H1 (cell line): ENCODE results near the gene GPR155. TPM values are rescaled to one million over a fixed set of nuclear protein-coding genes. Genes with fewer than 3 reads are reported as not detected.

Experiments used
- CTCF ChIA-PET: fragments of 300-600 bp; sonication (Branson Sonifier 250); formaldehyde crosslinking; loops from one replicate; lab custom pipeline; 2021; ENCODE audit not compliant: partially characterized antibody; lab: Charles Lee
- POLR2A ChIA-PET: fragments of 300-600 bp; sonication (Branson Sonifier 250); formaldehyde crosslinking; loops from one replicate; lab custom pipeline; 2021; ENCODE audit warnings: inconsistent platforms; ENCODE audit not compliant: partially characterized antibody; lab: Charles Lee
- DNase-seq, 2 experiments: peaks; one replicate each; pipeline versions ENCODE4 v3.0.0 to v3.0.0-alpha.2; 2010 to 2022; ENCODE audit warnings: low spot score in 2 of 2, low read depth in 1 of 2, mixed read lengths in 1 of 2
- FAIRE-seq: peaks from 2 replicates; lab custom pipeline; 2011; peaks lifted over from hg19 to GRCh38; lab: Jason Lieb, UNC
- H2AFZ ChIP-seq: 2 replicates; pipeline ENCODE4 v1.8.1; 2012; ENCODE audit warnings: low read length, inconsistent platforms
- H2AK5ac ChIP-seq: 2 replicates; pipeline ENCODE4 v1.6.1; 2013; ENCODE audit warnings: low read depth, low read length
- H2BK120ac ChIP-seq: replicated peaks from 2 replicates; pipeline ENCODE3; 2013; ENCODE audit warnings: low read depth, low read length, inconsistent platforms
- H2BK12ac ChIP-seq: 2 replicates; pipeline ENCODE4 v1.6.1; 2013; ENCODE audit warnings: low read depth, low read length
- H2BK15ac ChIP-seq: 2 replicates; pipeline ENCODE4 v1.6.1; 2013; ENCODE audit warnings: low read length
- H2BK20ac ChIP-seq: 2 replicates; pipeline ENCODE4 v1.6.1; 2013; ENCODE audit warnings: low read length
- H2BK5ac ChIP-seq: 2 replicates; pipeline ENCODE4 v1.6.1; 2013; ENCODE audit warnings: low read depth, low read length
- H3K14ac ChIP-seq: 2 replicates; pipeline ENCODE4 v1.6.1; 2013; ENCODE audit warnings: inconsistent platforms; ENCODE audit not compliant: insufficient read length
- H3K18ac ChIP-seq: 2 replicates; pipeline ENCODE4 v1.6.1; 2013; ENCODE audit warnings: low read length; ENCODE audit errors: extremely low read depth
- H3K23ac ChIP-seq: 2 replicates; pipeline ENCODE4 v1.6.1; 2013; ENCODE audit warnings: inconsistent platforms; ENCODE audit not compliant: insufficient read length
- H3K23me2 ChIP-seq: 2 replicates; pipeline ENCODE4 v1.6.1; 2013; ENCODE audit warnings: low read depth, low read length
- H3K27ac ChIP-seq: 2 replicates; pipeline ENCODE4 v1.6.1; 2011; ENCODE audit warnings: low read depth, low read length, inconsistent platforms
- H3K27me3 ChIP-seq, 4 experiments: replicated peaks in 1 of 4; 1 replicate in 1 of 4; 2 replicates in 3 of 4; pipeline versions ENCODE4 v1.6.1 to v1.8.1; 2011 to 2013; ENCODE audit warnings: low read length in 3 of 4, mild to moderate bottlenecking in 3 of 4, inconsistent platforms in 2 of 4, mixed read lengths in 2 of 4, moderate library complexity in 1 of 4; ENCODE audit not compliant: control insufficient read depth in 3 of 4, insufficient read depth in 3 of 4; ENCODE audit errors: extremely low read depth in 1 of 4
- H3K36me3 ChIP-seq, 4 experiments: 2 replicates each; pipeline versions ENCODE4 v1.6.1 to v1.8.1; 2011 to 2013; ENCODE audit warnings: mild to moderate bottlenecking in 4 of 4, low read length in 3 of 4, moderate library complexity in 2 of 4, control low read depth in 1 of 4, inconsistent platforms in 1 of 4; ENCODE audit not compliant: insufficient read depth in 4 of 4, control insufficient read depth in 2 of 4
- H3K4ac ChIP-seq: replicated peaks from 2 replicates; pipeline ENCODE3; 2013; ENCODE audit warnings: low read length, low read depth, mixed read lengths, inconsistent platforms; ENCODE audit not compliant: insufficient read length
- H3K4me1 ChIP-seq, 4 experiments: replicated peaks in 1 of 4; 1 replicate in 1 of 4; 2 replicates in 3 of 4; pipeline versions ENCODE4 v1.6.1 to v1.8.1; 2011 to 2013; ENCODE audit warnings: low read length in 3 of 4, inconsistent platforms in 2 of 4, mixed read lengths in 1 of 4; ENCODE audit not compliant: insufficient read depth in 4 of 4, control insufficient read depth in 3 of 4
- H3K4me2 ChIP-seq, 2 experiments: 2 replicates each; pipeline versions ENCODE4 v1.6.1 to v1.8.1; 2011 to 2013; ENCODE audit warnings: low read depth in 2 of 2, low read length in 2 of 2, control low read depth in 1 of 2, inconsistent platforms in 1 of 2, mild to moderate bottlenecking in 1 of 2; ENCODE audit not compliant: insufficient read depth in 1 of 2
- H3K4me3 ChIP-seq, 4 experiments: fragments of 200-600, 300-600 bp in 1 of 4; sonication (generic), shearing (Covaris generic), sonication (Bioruptor Twin) in 1 of 4; 2 replicates each; pipeline versions ENCODE4 v1.5.1 to v1.8.1; 2011 to 2016; ENCODE audit warnings: low read length in 4 of 4, low read depth in 3 of 4, control low read depth in 2 of 4, inconsistent platforms in 2 of 4, mild to moderate bottlenecking in 2 of 4, mixed read lengths in 1 of 4, moderate library complexity in 1 of 4; ENCODE audit not compliant: insufficient read depth in 2 of 4; ENCODE audit errors: extremely low read depth in 1 of 4
- H3K56ac ChIP-seq: replicated peaks from 2 replicates; pipeline ENCODE3; 2013; ENCODE audit warnings: low read depth, mild to moderate bottlenecking, mixed read lengths, low read length, inconsistent platforms; ENCODE audit not compliant: insufficient read length
- H3K79me1 ChIP-seq: 2 replicates; pipeline ENCODE4 v1.6.1; 2013; ENCODE audit warnings: low read depth, low read length, control low read depth
- H3K79me2 ChIP-seq, 2 experiments: 2 replicates each; pipeline versions ENCODE4 v1.6.1 to v1.8.1; 2012 to 2013; ENCODE audit warnings: low read length in 2 of 2, mild to moderate bottlenecking in 2 of 2, inconsistent platforms in 1 of 2; ENCODE audit not compliant: insufficient read depth in 2 of 2, control insufficient read depth in 1 of 2
- H3K9ac ChIP-seq, 4 experiments: replicated peaks in 1 of 4; 1 replicate in 1 of 4; 2 replicates in 3 of 4; pipeline versions ENCODE4 v1.6.1 to v1.8.1; 2011 to 2013; ENCODE audit warnings: low read depth in 3 of 4, low read length in 3 of 4, control low read depth in 2 of 4, mild to moderate bottlenecking in 2 of 4, moderate library complexity in 2 of 4, inconsistent platforms in 1 of 4; ENCODE audit errors: extremely low read depth in 1 of 4
- H3K9me3 ChIP-seq, 2 experiments: 2 replicates each; pipeline versions ENCODE4 v1.6.1 to v1.8.1; 2012 to 2013; ENCODE audit warnings: mild to moderate bottlenecking in 2 of 2, moderate library complexity in 2 of 2, control low read depth in 1 of 2, inconsistent platforms in 1 of 2, low read depth in 1 of 2, low read length in 1 of 2, mixed read lengths in 1 of 2; ENCODE audit not compliant: insufficient read depth in 2 of 2
- H4K20me1 ChIP-seq, 2 experiments: replicated peaks in 1 of 2; 2 replicates each; pipeline versions ENCODE3 to v1.8.1; 2011 to 2013; ENCODE audit warnings: inconsistent platforms in 2 of 2, low read length in 2 of 2, mild to moderate bottlenecking in 1 of 2; ENCODE audit not compliant: insufficient read depth in 2 of 2, control insufficient read depth in 1 of 2
- H4K5ac ChIP-seq: 2 replicates; pipeline ENCODE4 v1.6.1; 2013; ENCODE audit warnings: low read length, low read depth, mixed read lengths, inconsistent platforms; ENCODE audit not compliant: insufficient read length
- H4K8ac ChIP-seq: 2 replicates; pipeline ENCODE4 v1.8.0; 2013; ENCODE audit warnings: mild to moderate bottlenecking, moderate library complexity, low read length, inconsistent platforms; ENCODE audit not compliant: insufficient read depth; ENCODE audit errors: extremely low read depth
- H4K91ac ChIP-seq: replicated peaks from 2 replicates; pipeline ENCODE3; 2013; ENCODE audit warnings: low read length, mixed read lengths, inconsistent platforms; ENCODE audit not compliant: insufficient read length
- ATF2 ChIP-seq: IDR thresholded peaks from 2 replicates; pipeline ENCODE4 v1.6.1; 2012; ENCODE audit warnings: low read length, inconsistent platforms
- BRCA1 ChIP-seq: IDR thresholded peaks from 2 replicates; pipeline ENCODE4 v1.6.1; 2012; ENCODE audit warnings: low read depth, low read length, improper control_type of control experiment
- CHD1 ChIP-seq: IDR thresholded peaks from 2 replicates; pipeline ENCODE4 v1.6.1; 2012; ENCODE audit warnings: low read depth, low read length, improper control_type of control experiment
- JUN ChIP-seq: IDR thresholded peaks from 2 replicates; pipeline ENCODE4 v1.6.1; 2011; ENCODE audit warnings: low read depth, mild to moderate bottlenecking, improper control_type of control experiment, low read length
- KDM4A ChIP-seq: IDR thresholded peaks from one replicate; pipeline ENCODE4 v1.7.1; 2012; ENCODE audit warnings: low read depth, mild to moderate bottlenecking, moderate library complexity, low read length, inconsistent platforms; ENCODE audit not compliant: severe bottlenecking
- MAX ChIP-seq: IDR thresholded peaks from 2 replicates; pipeline ENCODE4 v1.6.1; 2012; ENCODE audit warnings: inconsistent platforms
- NANOG ChIP-seq: IDR thresholded peaks from 2 replicates; pipeline ENCODE4 v1.6.1; 2011; ENCODE audit warnings: low read length, low read depth, mild to moderate bottlenecking, inconsistent platforms; ENCODE audit not compliant: insufficient read depth, poor library complexity, severe bottlenecking
- RBBP5 ChIP-seq: IDR thresholded peaks from 2 replicates; pipeline ENCODE4 v1.7.1; 2012; ENCODE audit warnings: low read depth, mild to moderate bottlenecking, inconsistent platforms, low read length, moderate library complexity, borderline replicate concordance
- SP4 ChIP-seq: IDR thresholded peaks from 2 replicates; pipeline ENCODE4 v1.6.1; 2012; ENCODE audit warnings: low read length, inconsistent platforms
- SUZ12 ChIP-seq: fragments of 200-600 bp; sonication (generic); IDR thresholded peaks from 2 replicates; pipeline ENCODE4 v1.6.1; 2012; ENCODE audit warnings: mild to moderate bottlenecking, inconsistent platforms, low read length, moderate library complexity, mixed read lengths
- TAF1 ChIP-seq: IDR thresholded peaks from 2 replicates; pipeline ENCODE4 v1.6.1; 2011; ENCODE audit warnings: mild to moderate bottlenecking, low read depth, low read length
- TCF12 ChIP-seq: IDR thresholded peaks from 2 replicates; pipeline ENCODE4 v1.6.1; 2011; ENCODE audit warnings: low read depth, mild to moderate bottlenecking, low read length
- polyA plus RNA-seq, 7 experiments: library from polyadenylated mRNA; depleted of rRNA in 3 of 7; stranded (reverse) in 5 of 7; unstranded in 2 of 7; fragments of >200 nt in 5 of 7; fragments of 200-250 nt in 2 of 7; gene quantifications; 1 replicate in 5 of 7; 2 replicates in 1 of 7; 4 replicates in 1 of 7; pipeline versions ENCODE4 v1.2.1 to v1.2.3, GENCODE V29; 2011 to 2013; ENCODE audit warnings: missing spikeins in 2 of 7, mixed read lengths in 2 of 7
- total RNA-seq: library from RNA; stranded (reverse); fragmentation: NEBNext Ultra II Directional; extraction: Animal tissue kit (Norgen Biotek cat#: 25700); gene quantifications from 2 replicates; pipeline ENCODE4 v1.2.1, GENCODE V29; 2021

GPR155 gene
- total and polyA plus RNA-seq, 2 of the 8 experiments (the other 6 are each of a cell fraction or from before 2014, with no cell fraction given): 0.26 to 2.1 TPM

- Histone ChIP-seq H2BK12ac (no peak overlapping the region), H3K4ac (no peak overlapping the region), H3K56ac (no peak overlapping the region), H3K23ac (no peak overlapping the region), H3K4me2 (no peak overlapping the region), H3K79me2 (peaks cover 0 to 6% of the 10 kb centered on the region in 2 experiments; a peak in 3 of 4 replicates), H3K27me3 (no peaks in the 10 kb centered on the region), H2BK5ac (no peak overlapping the region), H3K27ac (no peak overlapping the region), H3K4me3 (no peak overlapping the region), H2BK15ac (no peak overlapping the region), H4K91ac (no peak overlapping the region), H2BK120ac (no peak overlapping the region), H3K9ac (no peak overlapping the region), H4K5ac (no peak overlapping the region), H2AFZ (no peak overlapping the region), H3K23me2 (0 out of 2 replicates have a peak, but pooled peaks cover 3% of the 10 kb centered on the region), H3K79me1 (no peaks in the 10 kb centered on the region), H4K8ac (no peak overlapping the region), H2AK5ac (no peak overlapping the region), H3K9me3 (no peaks in the 10 kb centered on the region), H4K20me1 (no peaks in the 10 kb centered on the region), H3K18ac (no peak overlapping the region), H3K36me3 (no peaks in the 10 kb centered on the region), H3K4me1 (no peaks in the 10 kb centered on the region), H3K14ac (no peak overlapping the region)
- DNase-seq: no peak
- no peak for FAIRE-seq
- POLR2A ChIA-PET: interaction anchor here (0.6 to 1.0 kb wide), 4 partner anchors 9 to 625 kb away, joined by 3 read pairs; no protein-coding TSS in a partner anchor
- no peak for TF ChIP-seq JUN
- TF ChIP-seq SP4: no peak
- TF ChIP-seq RBBP5: no peak
- TF ChIP-seq TAF1: no peak
- no peak for TF ChIP-seq BRCA1
- TF ChIP-seq KDM4A: no peak
- no peak for TF ChIP-seq ATF2
- TF ChIP-seq SUZ12: no peak
- no peak for TF ChIP-seq CHD1
- no peak for TF ChIP-seq NANOG
- TF ChIP-seq MAX: no peak
- TF ChIP-seq TCF12: no peak
- TF ChIP-seq, all 59 proteins: peak for 0
- CTCF ChIA-PET: interaction anchor here (1.1 kb wide), 1 partner anchor 19 kb away, joined by 3 read pairs; no protein-coding TSS in a partner anchor
- no peak overlapping the region for H2BK20ac ChIP-seq
Observed at GRCh38 chr2:174412256-174412655, 74.6 kb downstream of the GPR155 start.
